ENCODE measurements around the gene PTP4A1. TPM values are rescaled to one million over a fixed set of nuclear protein-coding genes. Genes with fewer than 3 reads are reported as not detected.

PTP4A1 gene
- total and polyA plus RNA-seq, 2 donors (not counting 1 experiment from before 2014, with no cell fraction given) = 48.1 to 64.5 TPM

DNA sequence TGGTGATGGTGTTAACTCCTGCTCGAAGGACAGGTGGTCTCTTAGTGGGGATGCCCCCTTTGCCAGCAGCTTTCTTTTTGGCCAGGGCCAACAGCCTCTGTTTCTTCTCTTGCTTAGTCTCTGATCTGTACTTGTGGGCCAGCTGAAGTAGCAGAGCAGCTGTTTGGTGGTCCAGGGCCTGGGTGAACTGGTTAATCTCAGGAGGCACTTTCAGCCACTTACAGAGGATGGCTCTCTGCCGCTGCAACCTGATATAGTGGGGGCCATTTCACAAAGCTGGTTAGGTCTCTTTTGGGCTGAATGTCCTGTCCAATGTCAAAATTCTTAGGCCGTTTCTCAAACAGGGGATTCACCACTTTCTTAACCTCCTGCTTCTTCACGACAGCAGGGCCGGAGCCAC is 23.2 kb upstream of the PTP4A1 start:
- Histone ChIP-seq H3K9ac (ENCODE audit: insufficient read depth, low read length) (no peak overlapping the region), H3K4me2 (ENCODE audit: extremely low read depth, insufficient read depth, low read length) (no peak overlapping the region), H3K36me3 (ENCODE audit: control insufficient read depth, insufficient read depth, low read length) (no peaks in the 10 kb centered on the region), H4K20me1 (ENCODE audit: control insufficient read depth, extremely low read depth, insufficient read depth, low read length) (no peaks in the 10 kb centered on the region), H3K27me3 (ENCODE audit: control insufficient read depth, insufficient read depth, low read length) (no peaks in the 10 kb centered on the region), H3K27ac (ENCODE audit: insufficient read depth, low read length) (no peak overlapping the region), H3K79me2 (ENCODE audit: control insufficient read depth, insufficient read depth, low read length) (no peaks in the 10 kb centered on the region), H3K4me1 (ENCODE audit: control insufficient read depth, extremely low read depth, insufficient read depth, low read length) (no peaks in the 10 kb centered on the region), H2AFZ (ENCODE audit: low read length) (no peak overlapping the region), H3K4me3 (replicated peaks in 1 of 4; ENCODE audit: control extremely low read depth in 1 of 4, insufficient read depth in 1 of 4, low read depth in 3 of 4, low read length in 4 of 4) (no peak overlapping the region), H3K9me3 (ENCODE audit: control insufficient read depth, insufficient read depth, low read depth, low read length) (no peaks in the 10 kb centered on the region)
- DNase-seq (ENCODE audit: low read depth in 2 of 2) = no peak
- TF ChIP-seq, protein P1, sequence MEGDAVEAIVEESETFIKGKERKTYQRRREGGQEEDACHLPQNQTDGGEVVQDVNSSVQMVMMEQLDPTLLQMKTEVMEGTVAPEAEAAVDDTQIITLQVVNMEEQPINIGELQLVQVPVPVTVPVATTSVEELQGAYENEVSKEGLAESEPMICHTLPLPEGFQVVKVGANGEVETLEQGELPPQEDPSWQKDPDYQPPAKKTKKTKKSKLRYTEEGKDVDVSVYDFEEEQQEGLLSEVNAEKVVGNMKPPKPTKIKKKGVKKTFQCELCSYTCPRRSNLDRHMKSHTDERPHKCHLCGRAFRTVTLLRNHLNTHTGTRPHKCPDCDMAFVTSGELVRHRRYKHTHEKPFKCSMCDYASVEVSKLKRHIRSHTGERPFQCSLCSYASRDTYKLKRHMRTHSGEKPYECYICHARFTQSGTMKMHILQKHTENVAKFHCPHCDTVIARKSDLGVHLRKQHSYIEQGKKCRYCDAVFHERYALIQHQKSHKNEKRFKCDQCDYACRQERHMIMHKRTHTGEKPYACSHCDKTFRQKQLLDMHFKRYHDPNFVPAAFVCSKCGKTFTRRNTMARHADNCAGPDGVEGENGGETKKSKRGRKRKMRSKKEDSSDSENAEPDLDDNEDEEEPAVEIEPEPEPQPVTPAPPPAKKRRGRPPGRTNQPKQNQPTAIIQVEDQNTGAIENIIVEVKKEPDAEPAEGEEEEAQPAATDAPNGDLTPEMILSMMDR (conservative IDR thresholded peaks at IDR 0.05 in 1 of 2, IDR thresholded peaks at IDR 0.05 in 1 of 2; ENCODE audit: low read depth in 1 of 2, low read length in 2 of 2) = no peak
- TF ChIP-seq EZH2 (IDR thresholded peaks at IDR 0.05; ENCODE audit: low read length, missing control alignments) = no peak

DNA sequence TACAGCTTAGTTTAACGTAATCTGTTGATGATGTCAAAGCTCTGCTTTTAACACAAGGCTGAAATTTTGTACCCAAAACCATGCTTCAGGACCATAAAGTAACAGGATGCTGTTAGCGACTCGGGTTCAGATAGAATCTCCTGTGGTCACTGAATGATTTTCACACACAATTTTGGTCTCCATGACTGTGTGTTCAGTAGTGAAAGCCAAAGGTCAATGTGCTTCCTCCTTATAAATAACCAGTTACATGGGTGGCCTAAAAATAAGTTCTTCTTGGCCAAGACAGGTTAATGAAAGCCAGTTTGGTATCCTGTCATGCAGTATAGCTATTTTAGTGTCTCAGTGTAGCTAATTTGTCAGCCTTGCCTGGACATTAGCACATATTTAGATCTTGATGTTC is 19.1 kb upstream of the PTP4A1 start:
- Histone ChIP-seq H3K9me3 (ENCODE audit: control insufficient read depth, insufficient read depth, low read depth, low read length) (no peaks in the 10 kb centered on the region), H3K36me3 (ENCODE audit: control insufficient read depth, insufficient read depth, low read length) (no peaks in the 10 kb centered on the region), H2AFZ (ENCODE audit: low read length) (no peak overlapping the region), H3K79me2 (ENCODE audit: control insufficient read depth, insufficient read depth, low read length) (no peaks in the 10 kb centered on the region), H3K4me1 (ENCODE audit: control insufficient read depth, extremely low read depth, insufficient read depth, low read length) (no peaks in the 10 kb centered on the region), H3K27ac (ENCODE audit: insufficient read depth, low read length) (no peak overlapping the region), H3K4me3 (replicated peaks in 1 of 4; ENCODE audit: control extremely low read depth in 1 of 4, insufficient read depth in 1 of 4, low read depth in 3 of 4, low read length in 4 of 4) (no peak overlapping the region), H4K20me1 (ENCODE audit: control insufficient read depth, extremely low read depth, insufficient read depth, low read length) (no peaks in the 10 kb centered on the region), H3K4me2 (ENCODE audit: extremely low read depth, insufficient read depth, low read length) (no peak overlapping the region), H3K27me3 (ENCODE audit: control insufficient read depth, insufficient read depth, low read length) (no peaks in the 10 kb centered on the region), H3K9ac (ENCODE audit: insufficient read depth, low read length) (no peak overlapping the region)
- no peak for DNase-seq (ENCODE audit: low read depth in 2 of 2)
- TF ChIP-seq, protein P1 (conservative IDR thresholded peaks at IDR 0.05 in 1 of 2, IDR thresholded peaks at IDR 0.05 in 1 of 2; ENCODE audit: low read depth in 1 of 2, low read length in 2 of 2) = no peak
- TF ChIP-seq EZH2 (IDR thresholded peaks at IDR 0.05; ENCODE audit: low read length, missing control alignments) = no peak

DNA sequence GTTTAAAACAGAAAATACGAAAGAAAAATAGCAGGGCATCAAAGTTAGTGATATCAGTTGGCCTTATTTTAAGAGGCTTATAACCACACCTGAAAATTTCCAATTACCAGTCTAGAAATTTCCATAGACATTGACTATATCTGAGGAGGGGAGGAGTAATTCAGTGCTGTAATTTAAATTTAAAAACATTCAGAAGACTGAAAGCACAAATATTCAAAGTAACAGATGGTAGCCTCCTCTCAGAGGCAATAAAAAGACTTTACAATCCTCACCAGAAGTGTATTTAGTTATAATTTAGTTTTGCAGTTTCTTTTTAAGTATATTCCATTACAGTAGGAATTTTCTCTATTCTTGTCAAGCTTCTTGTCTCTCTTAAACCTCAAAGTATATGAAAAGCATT is 18.4 kb upstream of the PTP4A1 start:
- DNase-seq (ENCODE audit: low read depth in 2 of 2) = no peak
- H3K9me3 ChIP-seq (ENCODE audit: control insufficient read depth, insufficient read depth, low read depth, low read length) = no peaks in the 10 kb centered on the region
- H4K20me1 ChIP-seq (ENCODE audit: control insufficient read depth, extremely low read depth, insufficient read depth, low read length) = no peaks in the 10 kb centered on the region
- no peak for TF ChIP-seq EZH2 (IDR thresholded peaks at IDR 0.05; ENCODE audit: low read length, missing control alignments)
- TF ChIP-seq, protein P1 (conservative IDR thresholded peaks at IDR 0.05 in 1 of 2, IDR thresholded peaks at IDR 0.05 in 1 of 2; ENCODE audit: low read depth in 1 of 2, low read length in 2 of 2) = no peak
- H3K36me3 ChIP-seq (ENCODE audit: control insufficient read depth, insufficient read depth, low read length) = no peaks in the 10 kb centered on the region
- H3K4me1 ChIP-seq (ENCODE audit: control insufficient read depth, extremely low read depth, insufficient read depth, low read length) = no peaks in the 10 kb centered on the region
- no peaks in the 10 kb centered on the region for H3K79me2 ChIP-seq (ENCODE audit: control insufficient read depth, insufficient read depth, low read length)
- no peak overlapping the region for H3K9ac ChIP-seq (ENCODE audit: insufficient read depth, low read length)
- H3K27me3 ChIP-seq (ENCODE audit: control insufficient read depth, insufficient read depth, low read length) = no peaks in the 10 kb centered on the region
- no peak overlapping the region for H3K4me3 ChIP-seq (replicated peaks in 1 of 4; ENCODE audit: control extremely low read depth in 1 of 4, insufficient read depth in 1 of 4, low read depth in 3 of 4, low read length in 4 of 4)
- no peak overlapping the region for H3K4me2 ChIP-seq (ENCODE audit: extremely low read depth, insufficient read depth, low read length)
- H3K27ac ChIP-seq (ENCODE audit: insufficient read depth, low read length) = no peak overlapping the region
- no peak overlapping the region for H2AFZ ChIP-seq (ENCODE audit: low read length)
